Liver (tissue), 9 donors: ENCODE results near the gene ASXL2. TPM values are rescaled to one million over a fixed set of nuclear protein-coding genes. Genes with fewer than 3 reads are reported as not detected.
"Not testable (repeated sequence)": the region's sequence is repeated elsewhere in the genome, so short reads cannot be mapped to it uniquely, and the experiment has no call there.

Source experiments
- DNase-seq: peaks from one replicate; pipeline ENCODE4 v3.0.0-alpha.2; 2017; ENCODE audit warnings: low spot score
- H3K27ac ChIP-seq, 2 donors: one replicate each; pipeline ENCODE4 v1.7.0; 2013; ENCODE audit warnings: inconsistent platforms in 2 of 2, low read length in 2 of 2, control low read depth in 1 of 2, low read depth in 1 of 2, mild to moderate bottlenecking in 1 of 2
- H3K27me3 ChIP-seq, 4 donors: one replicate each; pipeline versions ENCODE4 v1.6.1 to v1.7.0; 2013; ENCODE audit warnings: low read length in 3 of 4, inconsistent platforms in 1 of 4, mild to moderate bottlenecking in 1 of 4, moderate library complexity in 1 of 4; ENCODE audit not compliant: control insufficient read depth in 4 of 4, insufficient read depth in 4 of 4
- H3K36me3 ChIP-seq, 4 donors: one replicate each; pipeline versions ENCODE4 v1.6.1 to v1.7.0; 2013; ENCODE audit warnings: low read length in 3 of 4, mild to moderate bottlenecking in 3 of 4, low read depth in 1 of 4, moderate library complexity in 1 of 4; ENCODE audit not compliant: control insufficient read depth in 4 of 4, insufficient read depth in 3 of 4
- H3K4me1 ChIP-seq, 4 donors: one replicate each; pipeline versions ENCODE4 v1.6.1 to v1.7.0; 2013; ENCODE audit warnings: low read length in 3 of 4, mild to moderate bottlenecking in 3 of 4, moderate library complexity in 1 of 4; ENCODE audit not compliant: control insufficient read depth in 4 of 4, insufficient read depth in 4 of 4
- H3K4me3 ChIP-seq, 3 donors: one replicate each; pipeline versions ENCODE4 v1.6.1 to v1.7.0; 2013; ENCODE audit warnings: low read length in 3 of 3, control low read depth in 1 of 3, low read depth in 1 of 3, mild to moderate bottlenecking in 1 of 3
- H3K9ac ChIP-seq, 2 donors: one replicate each; pipeline ENCODE4 v1.7.0; 2013; ENCODE audit warnings: low read length in 2 of 2, mild to moderate bottlenecking in 2 of 2, moderate library complexity in 2 of 2, control low read depth in 1 of 2, low read depth in 1 of 2
- H3K9me3 ChIP-seq, 4 donors: one replicate each; pipeline versions ENCODE4 v1.6.1 to v1.7.0; 2013; ENCODE audit warnings: low read length in 3 of 4; ENCODE audit not compliant: control insufficient read depth in 4 of 4
- EGR1 ChIP-seq, 2 donors: IDR thresholded peaks; 2 replicates each; pipeline ENCODE4 v1.6.1; 2016 to 2018; ENCODE audit warnings: antibody characterized with exemption in 2 of 2, low read depth in 2 of 2
- FOXA1 ChIP-seq: IDR thresholded peaks from 2 replicates; pipeline ENCODE4 v1.6.1; 2016; ENCODE audit warnings: antibody characterized with exemption
- FOXA2 ChIP-seq: IDR thresholded peaks from 2 replicates; pipeline ENCODE4 v1.6.1; 2016; ENCODE audit warnings: antibody characterized with exemption
- RAD21 ChIP-seq, 2 donors: IDR thresholded peaks; 2 replicates each; pipeline ENCODE4 v1.6.1; 2016; ENCODE audit warnings: antibody characterized with exemption in 2 of 2, mild to moderate bottlenecking in 2 of 2
- RXRA ChIP-seq, 2 donors: IDR thresholded peaks; 2 replicates each; pipeline ENCODE4 v1.6.1; 2017 to 2018; ENCODE audit warnings: antibody characterized with exemption in 2 of 2, mild to moderate bottlenecking in 1 of 2
- TAF1 ChIP-seq: conservative IDR thresholded peaks from 2 replicates; pipeline ENCODE4 v1.6.1; 2016; ENCODE audit warnings: antibody characterized with exemption, mild to moderate bottlenecking
- WGBS: extraction: QIAGEN DNeasy Blood & Tissue Kit; methylation state at CpG from one replicate; pipeline ENCODE4 v1.1.7; 2013; 5-methylcytosine and 5-hydroxymethylcytosine counted together
- polyA plus RNA-seq, 2 donors: library from polyadenylated mRNA; stranded (reverse) in 1 of 2; unstranded in 1 of 2; fragments of 200-250 nt in 1 of 2; fragments of >200 nt in 1 of 2; fragmentation: Nextera tagmentation in 1 of 2; extraction: Ambion mirVana in 1 of 2; gene quantifications; one replicate each; pipeline versions ENCODE4 v1.2.1 to v1.2.3, GENCODE V29; 2013 to 2015
- total RNA-seq, 2 donors: library from RNA; depleted of rRNA; stranded (reverse); fragments of >200 nt; gene quantifications; one replicate each; pipeline ENCODE4 v1.2.3, GENCODE V29; 2014
- TF ChIP-seq, protein P1 (sequence below): IDR thresholded peaks from 2 replicates; pipeline ENCODE4 v1.6.1; 2016; ENCODE audit warnings: antibody characterized with exemption
- TF ChIP-seq, protein P2 (sequence below): IDR thresholded peaks from 2 replicates; pipeline ENCODE4 v1.6.1; 2016; ENCODE audit warnings: antibody characterized with exemption, mild to moderate bottlenecking
- TF ChIP-seq, protein P3 (sequence below): fragments of 150-350 bp; IDR thresholded peaks from 2 replicates; pipeline ENCODE4 v1.5.1; 2017; ENCODE audit warnings: improper control_type of control experiment, low read depth, low read length; ENCODE audit not compliant: missing input control
- donor health status: healthy.
- donor health status: healthy.
- donor health status: healthy.
- donor health status: healthy.
- donor health status: healthy.

Gene ASXL2
- total and polyA plus RNA-seq, 4 donors, result 2.4 to 7.3 (median 4.4) TPM

DNA sequence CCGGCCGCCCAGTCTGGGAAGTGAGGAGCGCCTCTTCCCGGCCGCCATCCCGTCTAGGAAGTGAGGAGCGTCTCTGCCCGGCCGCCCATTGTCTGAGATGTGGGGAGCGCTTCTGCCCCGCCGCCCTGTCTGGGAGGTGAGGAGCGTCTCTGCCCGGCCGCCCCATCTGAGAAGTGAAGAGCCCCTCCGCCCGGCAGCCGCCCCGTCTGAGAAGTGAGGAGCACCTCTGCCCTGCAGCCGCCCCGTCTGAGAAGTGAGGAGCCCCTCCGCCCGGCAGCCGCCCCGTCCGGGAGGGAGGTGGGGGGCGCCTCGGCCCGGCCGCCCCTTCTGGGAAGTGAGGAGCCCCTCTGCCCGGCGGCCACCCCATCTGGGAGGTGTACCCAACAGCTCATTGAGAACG is 172.7 kb downstream of the ASXL2 start:
- H3K36me3 ChIP-seq, H3K27ac ChIP-seq, H3K9ac ChIP-seq, DNase-seq, H3K4me1 ChIP-seq, H3K4me3 ChIP-seq, H3K9me3 ChIP-seq, H3K27me3 ChIP-seq: not testable (repeated sequence)
- WGBS, result 94% methylated on average over 33 of the region's 33 CpGs

DNA sequence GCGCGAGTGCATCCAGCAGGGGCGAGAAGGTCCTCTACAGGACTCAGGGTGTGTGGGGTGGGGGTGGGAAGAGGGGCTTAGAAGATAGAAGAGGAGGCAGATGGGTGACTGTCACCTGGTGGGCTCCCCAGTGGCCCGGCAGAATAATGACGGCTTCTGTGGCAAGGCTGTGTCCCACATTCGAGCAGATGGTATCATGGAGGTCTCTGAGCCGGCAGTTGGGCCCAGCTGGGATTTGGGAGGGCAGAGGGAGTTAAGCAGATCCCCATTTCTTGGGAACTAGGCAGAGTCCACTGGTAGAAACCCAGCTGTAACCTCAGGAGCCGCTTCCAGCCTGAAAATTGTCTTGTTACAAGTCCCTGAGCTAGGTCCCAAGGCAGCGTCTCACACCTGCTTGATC is 176.5 kb downstream of the ASXL2 start:
- Histone ChIP-seq H3K9me3 (no peaks in the 10 kb centered on the region), H3K9ac (no peak overlapping the region), H3K4me1 (no peaks in the 10 kb centered on the region), H3K36me3 (no peaks in the 10 kb centered on the region), H3K4me3 (no peak overlapping the region), H3K27ac (no peak overlapping the region), H3K27me3 (no peaks in the 10 kb centered on the region)
- DNase-seq, result no peak
- TF ChIP-seq FOXA2 (no peak), RXRA (IDR thresholded peaks at IDR 0.05) (no peak), TAF1 (no peak), EGR1 (IDR thresholded peaks at IDR 0.05; ENCODE audit: low read depth in 2 of 2) (no peak), FOXA1 (no peak)
- TF ChIP-seq, protein P1, sequence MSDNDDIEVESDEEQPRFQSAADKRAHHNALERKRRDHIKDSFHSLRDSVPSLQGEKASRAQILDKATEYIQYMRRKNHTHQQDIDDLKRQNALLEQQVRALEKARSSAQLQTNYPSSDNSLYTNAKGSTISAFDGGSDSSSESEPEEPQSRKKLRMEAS, result no peak
- WGBS, result 96% methylated on average over 9 of the region's 9 CpGs

DNA sequence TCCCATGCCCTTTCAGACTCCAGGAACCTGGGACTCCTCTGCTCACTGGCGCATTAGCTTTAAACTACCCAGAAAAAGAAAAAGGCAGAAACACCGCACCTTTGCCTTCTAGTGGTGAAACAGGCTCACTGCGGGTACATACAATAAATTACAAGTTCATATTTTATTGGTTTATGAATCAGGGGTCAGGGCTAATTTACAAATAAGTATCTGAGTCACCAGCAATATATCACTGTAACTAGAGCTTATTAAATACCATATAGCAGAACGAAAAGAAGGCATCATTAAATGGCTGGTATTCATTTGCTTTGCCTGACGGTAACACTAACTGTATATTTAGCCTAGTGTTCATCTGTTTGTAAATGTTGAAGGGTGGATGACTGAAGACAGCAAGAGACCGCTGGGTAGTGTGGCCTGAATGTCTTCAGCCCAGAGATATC is 178.0 kb downstream of the ASXL2 start:
- no peaks in the 10 kb centered on the region for H3K36me3 ChIP-seq
- H3K4me3 ChIP-seq, result no peak overlapping the region
- no peaks in the 10 kb centered on the region for H3K4me1 ChIP-seq
- H3K27me3 ChIP-seq, result no peaks in the 10 kb centered on the region
- no peak for DNase-seq
- TF ChIP-seq, protein P2, sequence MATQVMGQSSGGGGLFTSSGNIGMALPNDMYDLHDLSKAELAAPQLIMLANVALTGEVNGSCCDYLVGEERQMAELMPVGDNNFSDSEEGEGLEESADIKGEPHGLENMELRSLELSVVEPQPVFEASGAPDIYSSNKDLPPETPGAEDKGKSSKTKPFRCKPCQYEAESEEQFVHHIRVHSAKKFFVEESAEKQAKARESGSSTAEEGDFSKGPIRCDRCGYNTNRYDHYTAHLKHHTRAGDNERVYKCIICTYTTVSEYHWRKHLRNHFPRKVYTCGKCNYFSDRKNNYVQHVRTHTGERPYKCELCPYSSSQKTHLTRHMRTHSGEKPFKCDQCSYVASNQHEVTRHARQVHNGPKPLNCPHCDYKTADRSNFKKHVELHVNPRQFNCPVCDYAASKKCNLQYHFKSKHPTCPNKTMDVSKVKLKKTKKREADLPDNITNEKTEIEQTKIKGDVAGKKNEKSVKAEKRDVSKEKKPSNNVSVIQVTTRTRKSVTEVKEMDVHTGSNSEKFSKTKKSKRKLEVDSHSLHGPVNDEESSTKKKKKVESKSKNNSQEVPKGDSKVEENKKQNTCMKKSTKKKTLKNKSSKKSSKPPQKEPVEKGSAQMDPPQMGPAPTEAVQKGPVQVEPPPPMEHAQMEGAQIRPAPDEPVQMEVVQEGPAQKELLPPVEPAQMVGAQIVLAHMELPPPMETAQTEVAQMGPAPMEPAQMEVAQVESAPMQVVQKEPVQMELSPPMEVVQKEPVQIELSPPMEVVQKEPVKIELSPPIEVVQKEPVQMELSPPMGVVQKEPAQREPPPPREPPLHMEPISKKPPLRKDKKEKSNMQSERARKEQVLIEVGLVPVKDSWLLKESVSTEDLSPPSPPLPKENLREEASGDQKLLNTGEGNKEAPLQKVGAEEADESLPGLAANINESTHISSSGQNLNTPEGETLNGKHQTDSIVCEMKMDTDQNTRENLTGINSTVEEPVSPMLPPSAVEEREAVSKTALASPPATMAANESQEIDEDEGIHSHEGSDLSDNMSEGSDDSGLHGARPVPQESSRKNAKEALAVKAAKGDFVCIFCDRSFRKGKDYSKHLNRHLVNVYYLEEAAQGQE, result no peak
- TF ChIP-seq RAD21 (IDR thresholded peaks at IDR 0.05), result peak; percentile 84 to 88
- TF ChIP-seq, protein P3, sequence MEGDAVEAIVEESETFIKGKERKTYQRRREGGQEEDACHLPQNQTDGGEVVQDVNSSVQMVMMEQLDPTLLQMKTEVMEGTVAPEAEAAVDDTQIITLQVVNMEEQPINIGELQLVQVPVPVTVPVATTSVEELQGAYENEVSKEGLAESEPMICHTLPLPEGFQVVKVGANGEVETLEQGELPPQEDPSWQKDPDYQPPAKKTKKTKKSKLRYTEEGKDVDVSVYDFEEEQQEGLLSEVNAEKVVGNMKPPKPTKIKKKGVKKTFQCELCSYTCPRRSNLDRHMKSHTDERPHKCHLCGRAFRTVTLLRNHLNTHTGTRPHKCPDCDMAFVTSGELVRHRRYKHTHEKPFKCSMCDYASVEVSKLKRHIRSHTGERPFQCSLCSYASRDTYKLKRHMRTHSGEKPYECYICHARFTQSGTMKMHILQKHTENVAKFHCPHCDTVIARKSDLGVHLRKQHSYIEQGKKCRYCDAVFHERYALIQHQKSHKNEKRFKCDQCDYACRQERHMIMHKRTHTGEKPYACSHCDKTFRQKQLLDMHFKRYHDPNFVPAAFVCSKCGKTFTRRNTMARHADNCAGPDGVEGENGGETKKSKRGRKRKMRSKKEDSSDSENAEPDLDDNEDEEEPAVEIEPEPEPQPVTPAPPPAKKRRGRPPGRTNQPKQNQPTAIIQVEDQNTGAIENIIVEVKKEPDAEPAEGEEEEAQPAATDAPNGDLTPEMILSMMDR, result peak; percentile 82
- no peak overlapping the region for H3K27ac ChIP-seq
- no peak overlapping the region for H3K9ac ChIP-seq
- H3K9me3 ChIP-seq, result no peaks in the 10 kb centered on the region
- WGBS, result 34% methylated on average over 6 of the region's 6 CpGs
